ENCODE data around the gene STOML2. TPM values are rescaled to one million over a fixed set of nuclear protein-coding genes. Genes with fewer than 3 reads are reported as not detected.

The STOML2 gene
- total RNA-seq, 2 donors from 2014 or later = 51.7 to 84.1 TPM

DNA sequence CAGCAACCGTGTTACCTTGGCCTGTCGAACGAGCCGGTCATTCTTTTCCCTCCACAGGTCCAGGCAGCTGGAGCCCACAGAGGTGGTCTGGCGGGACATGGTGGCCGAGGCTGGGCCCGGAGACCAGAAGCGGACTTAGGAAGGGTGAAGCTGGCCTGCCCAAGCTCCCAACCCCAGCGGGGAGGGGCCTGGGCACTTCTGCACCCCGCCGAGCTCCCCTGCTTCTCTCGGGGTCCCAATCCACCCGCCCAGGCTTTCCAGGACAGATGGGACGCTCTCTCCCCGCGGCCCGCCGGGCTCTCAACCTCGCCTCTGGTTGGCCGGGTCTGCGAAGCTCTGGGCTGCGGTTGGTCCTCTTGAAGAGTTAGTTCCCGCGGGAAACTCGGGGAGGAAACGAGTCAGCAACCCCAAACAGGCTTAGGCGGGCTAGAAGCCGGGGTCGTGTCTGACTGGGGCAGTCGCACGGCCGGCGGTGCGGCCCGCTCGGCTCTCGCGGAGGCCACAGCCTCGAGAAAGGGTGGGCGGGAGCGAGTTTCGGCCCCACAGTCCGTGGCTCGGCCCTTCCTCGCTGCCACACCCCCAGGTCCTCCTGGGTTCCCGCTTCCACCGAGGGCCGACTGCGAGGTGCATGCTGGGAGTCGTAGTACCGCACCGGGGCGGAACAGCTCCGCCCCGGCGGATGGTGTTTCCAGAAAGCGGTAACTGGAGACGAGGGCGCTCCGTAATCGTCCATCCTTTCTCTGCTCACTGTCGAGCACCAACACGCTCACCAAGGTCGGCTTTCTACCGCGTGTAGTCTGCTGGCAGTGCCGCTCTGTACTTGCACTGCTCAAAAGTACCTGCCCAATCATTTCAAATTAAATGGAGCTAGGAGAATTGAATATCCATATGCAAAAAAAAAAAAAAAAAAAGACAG lies 23.2 kb downstream of the STOML2 start, which contains the start of gene FANCG:
Gene FANCG (minus strand): TSS at position 517 of the 916 bp plus-strand sequence. CDS start 418 bp downstream, at position 99.
- DNase-seq (ENCODE audit: low spot score) = peak; percentile 69
- Histone ChIP-seq H3K4me3 (peak within 1 kb of the TSS; percentile 89), H3K4me1 (ENCODE audit: control insufficient read depth in 1 of 2, low read depth in 2 of 2) (peaks cover 3 to 16% of the 10 kb centered on the region in 2 donors), H3K27me3 (replicated peaks; ENCODE audit: insufficient read depth) (no peaks in the 10 kb centered on the region), H3K9me3 (no peaks in the 10 kb centered on the region), H3K27ac (peak within 1 kb of the TSS; percentile 51 to 59), H3K36me3 (no peaks in the 10 kb centered on the region)
- TF ChIP-seq CTCF (IDR thresholded peaks at IDR 0.05) = no peak
- ATAC-seq (ENCODE audit: insufficient number of reproducible peaks, low FRiP score, low read depth) = peak; percentile 92

DNA sequence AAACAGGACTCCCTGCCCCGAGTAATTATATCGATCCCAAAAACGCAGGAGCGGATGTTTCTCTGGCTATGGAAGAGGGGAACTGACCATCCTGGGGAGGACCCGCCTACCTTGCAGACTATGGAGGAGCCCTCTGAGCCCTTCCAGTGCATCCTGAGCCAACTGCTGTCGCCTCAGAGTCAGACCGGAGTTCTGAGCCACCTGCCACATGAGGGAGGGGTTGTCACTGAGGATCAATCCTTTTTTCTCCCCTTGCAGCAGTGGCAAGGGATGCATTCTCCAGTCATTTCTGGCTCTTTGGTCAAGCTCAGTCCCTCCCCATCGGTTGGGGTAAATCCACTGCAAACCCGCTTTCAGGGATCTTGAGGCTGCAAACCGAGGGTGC lies 23.9 kb downstream of the STOML2 start:
- Histone ChIP-seq H3K9me3 (no peaks in the 10 kb centered on the region), H3K27me3 (replicated peaks; ENCODE audit: insufficient read depth) (no peaks in the 10 kb centered on the region), H3K4me3 (peak overlapping the region; percentile 89), H3K27ac (peak overlapping the region; percentile 34 to 59), H3K4me1 (ENCODE audit: control insufficient read depth in 1 of 2, low read depth in 2 of 2) (peaks cover 3 to 16% of the 10 kb centered on the region in 2 donors), H3K36me3 (no peaks in the 10 kb centered on the region)
- DNase-seq (ENCODE audit: low spot score) = no peak
- ATAC-seq (ENCODE audit: insufficient number of reproducible peaks, low FRiP score, low read depth) = no peak
- no peak for TF ChIP-seq CTCF (IDR thresholded peaks at IDR 0.05)

DNA sequence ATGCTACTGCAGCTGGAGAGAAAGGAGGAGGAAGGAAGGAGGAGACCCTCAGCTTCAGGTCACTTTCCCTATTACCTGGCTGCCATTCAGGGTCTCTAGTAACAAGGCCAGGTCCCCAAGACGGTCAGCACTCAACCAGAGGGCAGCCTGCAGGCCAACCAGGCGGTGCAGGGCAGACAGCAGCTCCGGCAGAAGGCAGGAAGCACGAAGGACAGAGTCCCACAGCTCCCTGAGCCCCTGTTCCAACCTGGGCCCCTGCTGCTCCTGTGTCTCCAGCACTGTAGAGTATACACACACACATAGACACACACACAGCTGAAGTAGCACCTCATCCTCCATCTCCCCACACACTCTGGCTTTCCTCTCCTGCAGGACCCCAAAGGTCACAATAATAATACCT lies 24.9 kb downstream of the STOML2 start:
- TF ChIP-seq CTCF (IDR thresholded peaks at IDR 0.05) = no peak
- Histone ChIP-seq H3K9me3 (no peaks in the 10 kb centered on the region), H3K27ac (no peak overlapping the region), H3K36me3 (no peaks in the 10 kb centered on the region), H3K4me1 (ENCODE audit: control insufficient read depth in 1 of 2, low read depth in 2 of 2) (peaks cover 3 to 16% of the 10 kb centered on the region in 2 donors), H3K27me3 (replicated peaks; ENCODE audit: insufficient read depth) (no peaks in the 10 kb centered on the region), H3K4me3 (no peak overlapping the region)
- DNase-seq (ENCODE audit: low spot score) (no peak), ATAC-seq (ENCODE audit: insufficient number of reproducible peaks, low FRiP score, low read depth) (no peak)

GRCh38 chr9:35076848-35077247 lies 26.1 kb downstream of the STOML2 start:
- Histone ChIP-seq H3K36me3 (no peaks in the 10 kb centered on the region), H3K4me3 (no peak overlapping the region), H3K4me1 (ENCODE audit: control insufficient read depth in 1 of 2, low read depth in 2 of 2) (peaks cover 3 to 16% of the 10 kb centered on the region in 2 donors), H3K27ac (no peak overlapping the region), H3K27me3 (replicated peaks; ENCODE audit: insufficient read depth) (no peaks in the 10 kb centered on the region), H3K9me3 (no peaks in the 10 kb centered on the region)
- no peak for TF ChIP-seq CTCF (IDR thresholded peaks at IDR 0.05)
- ATAC-seq (ENCODE audit: insufficient number of reproducible peaks, low FRiP score, low read depth) (no peak), DNase-seq (ENCODE audit: low spot score) (no peak)

DNA sequence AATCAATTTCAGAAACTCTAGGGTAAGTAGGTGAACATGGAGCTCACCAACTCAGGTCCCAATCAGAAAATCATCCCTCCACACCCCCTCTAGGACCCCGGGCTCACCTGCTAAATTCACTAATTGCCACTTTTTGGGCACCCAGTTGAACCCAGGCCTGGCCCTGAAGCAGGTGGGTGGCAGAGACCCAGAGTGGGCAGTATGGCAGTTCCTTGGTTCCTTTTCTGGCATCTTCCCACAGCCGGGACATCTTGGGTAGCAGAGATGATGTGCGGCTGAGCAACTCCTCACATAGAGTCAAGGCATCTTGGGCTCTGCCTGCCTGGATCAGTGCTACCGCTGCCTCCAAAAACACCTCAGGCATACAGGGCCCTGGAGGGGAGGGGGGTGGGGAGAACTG lies 27.6 kb downstream of the STOML2 start:
- Histone ChIP-seq H3K4me3 (no peak overlapping the region), H3K27me3 (replicated peaks; ENCODE audit: insufficient read depth) (no peaks in the 10 kb centered on the region), H3K27ac (no peak overlapping the region), H3K36me3 (no peaks in the 10 kb centered on the region), H3K9me3 (no peaks in the 10 kb centered on the region), H3K4me1 (ENCODE audit: control insufficient read depth in 1 of 2, low read depth in 2 of 2) (peaks cover 9 to 24% of the 10 kb centered on the region in 2 donors)
- no peak for DNase-seq (ENCODE audit: low spot score)
- ATAC-seq (ENCODE audit: insufficient number of reproducible peaks, low FRiP score, low read depth) = no peak
- no peak for TF ChIP-seq CTCF (IDR thresholded peaks at IDR 0.05)

Data from thoracic aorta (tissue), 2 donors.